ENCODE data around the gene COMMD3.
A peak's percentile ranks its signal among the peaks of the same experiment; 100 is the strongest.
"Not testable (repeated sequence)": the region's sequence is repeated elsewhere in the genome, so short reads cannot be mapped to it uniquely, and the experiment has no call there.

COMMD3 gene

DNA sequence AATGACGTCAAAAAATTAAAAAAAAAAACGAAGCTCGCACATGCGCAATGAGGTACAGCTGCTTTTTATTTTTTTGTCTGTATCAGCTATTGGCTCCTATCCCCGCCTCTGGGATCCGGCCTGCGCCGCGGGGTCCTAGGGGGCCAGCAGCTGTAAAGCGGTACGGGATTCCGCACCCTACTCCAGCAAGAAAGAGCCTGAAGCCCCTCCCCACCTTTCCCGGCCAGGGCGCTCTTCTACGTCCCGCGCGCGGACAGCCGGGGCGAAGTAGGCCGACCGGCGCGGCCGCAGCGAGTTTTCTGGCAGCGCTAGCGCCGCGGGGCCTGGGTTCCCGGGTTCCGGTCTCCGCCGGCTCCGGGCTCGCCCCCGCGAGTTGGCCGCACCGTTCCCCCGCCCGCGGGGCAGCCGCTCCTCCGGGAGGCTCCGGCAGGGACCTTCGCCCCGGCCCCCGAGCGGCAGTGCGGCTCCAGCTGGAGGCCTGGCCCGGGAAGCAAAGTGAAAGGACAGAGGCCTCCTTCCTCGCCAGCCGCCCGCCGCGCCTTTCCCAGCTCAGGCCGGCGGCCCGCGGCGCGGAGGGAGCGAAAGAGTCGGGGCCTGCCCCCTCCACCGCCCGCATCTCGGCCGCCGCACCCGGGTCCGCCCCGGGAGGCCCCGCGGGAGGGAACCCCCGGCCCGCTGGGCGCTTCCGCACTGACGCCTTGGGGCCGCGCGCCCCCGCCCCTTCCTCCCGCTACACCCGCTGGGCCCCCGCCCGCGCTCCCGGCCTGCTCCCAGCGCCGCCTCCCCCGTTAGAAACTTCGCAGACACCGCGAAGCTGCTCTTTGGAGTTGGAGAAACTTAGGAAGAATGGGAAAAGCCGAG, 24.4 kb downstream of the COMMD3 start:
- peak; percentile 87 for DNase-seq

GRCh38 chr10:22341190-22341925, 25.2 kb downstream of the COMMD3 start:
- no peak for DNase-seq

GRCh38 chr10:22341926-22342196, 25.7 kb downstream of the COMMD3 start:
- no peak for DNase-seq

DNA sequence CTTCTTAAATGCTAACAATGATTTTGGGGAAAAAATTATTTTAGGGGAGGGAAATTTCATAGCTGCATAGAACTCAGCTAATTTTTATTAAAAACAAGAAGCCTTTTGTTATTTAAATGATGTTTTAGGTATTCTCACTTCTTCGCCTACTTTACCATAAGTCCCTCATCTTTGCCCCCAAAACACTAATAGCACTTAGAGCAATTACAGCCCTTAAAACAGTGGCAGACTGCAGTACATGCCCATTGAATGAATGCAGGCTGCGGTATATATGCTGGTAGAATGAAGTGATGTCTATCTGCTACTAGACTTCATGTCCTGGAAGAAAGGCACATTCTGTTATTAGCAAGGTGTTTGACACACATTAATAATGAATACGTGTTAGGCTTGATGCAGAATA, 26.2 kb downstream of the COMMD3 start:
- no peak for DNase-seq

- no peak for DNase-seq
Measured at GRCh38 chr10:22343731-22344130, 27.5 kb downstream of the COMMD3 start.

DNA sequence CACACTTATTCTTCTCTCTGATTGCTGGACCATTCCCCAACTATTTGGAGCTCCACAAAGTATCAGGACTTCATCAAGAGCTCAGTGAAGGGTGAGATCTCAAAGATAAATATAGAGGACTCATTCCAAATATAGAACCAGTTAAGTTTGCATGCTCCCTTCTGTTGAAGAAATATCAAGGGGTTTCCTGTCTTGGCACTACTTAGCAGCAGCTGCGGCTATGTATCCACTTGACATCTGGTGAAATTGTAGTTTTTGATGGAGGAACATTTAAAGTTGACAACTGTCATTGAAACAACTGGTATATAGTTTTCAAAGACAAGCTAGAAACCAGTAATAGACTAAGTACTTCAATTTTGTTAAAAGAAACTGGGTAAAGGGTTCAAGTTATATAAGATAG, 28.1 kb downstream of the COMMD3 start:
- no peak for DNase-seq

DNA sequence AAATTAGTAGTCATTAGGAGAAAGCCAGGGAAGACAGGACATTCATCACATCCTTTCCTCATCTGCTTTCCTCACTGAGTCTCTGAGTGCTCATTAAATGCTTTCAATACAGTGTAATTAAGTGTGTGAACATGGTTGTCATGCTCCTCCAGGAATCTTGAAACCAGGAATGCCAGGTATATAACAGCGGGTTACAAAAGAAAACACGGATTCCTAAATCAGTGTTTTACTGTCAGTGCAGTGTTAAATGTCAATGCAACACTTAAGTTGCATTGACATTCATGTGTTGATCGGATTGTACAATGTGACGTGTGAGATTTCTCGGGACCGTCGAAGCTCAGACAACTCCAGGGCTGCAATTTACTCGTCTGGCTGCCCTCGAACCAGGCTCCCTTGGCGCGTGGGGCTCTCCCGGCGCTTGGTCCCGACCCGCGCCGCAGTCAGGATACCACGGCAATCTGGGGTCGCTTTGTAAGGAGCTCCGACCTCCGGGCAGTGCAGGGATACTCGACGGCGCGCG, 28.7 kb downstream of the COMMD3 start:
- no peak for DNase-seq

- peak; percentile 58 for DNase-seq
Measured at GRCh38 chr10:22345301-22346095, 29.3 kb downstream of the COMMD3 start, which contains the start of gene SPAG6. Gene SPAG6, plus strand, starts transcription at chr10:22345496. Its CDS starts 116 bp downstream, at chr10:22345612.

GRCh38 chr10:22346096-22346661, 30.0 kb downstream of the COMMD3 start:
- no peak for DNase-seq

- no peak for DNase-seq
Measured at GRCh38 chr10:22349755-22350154, 33.6 kb downstream of the COMMD3 start.

DNA sequence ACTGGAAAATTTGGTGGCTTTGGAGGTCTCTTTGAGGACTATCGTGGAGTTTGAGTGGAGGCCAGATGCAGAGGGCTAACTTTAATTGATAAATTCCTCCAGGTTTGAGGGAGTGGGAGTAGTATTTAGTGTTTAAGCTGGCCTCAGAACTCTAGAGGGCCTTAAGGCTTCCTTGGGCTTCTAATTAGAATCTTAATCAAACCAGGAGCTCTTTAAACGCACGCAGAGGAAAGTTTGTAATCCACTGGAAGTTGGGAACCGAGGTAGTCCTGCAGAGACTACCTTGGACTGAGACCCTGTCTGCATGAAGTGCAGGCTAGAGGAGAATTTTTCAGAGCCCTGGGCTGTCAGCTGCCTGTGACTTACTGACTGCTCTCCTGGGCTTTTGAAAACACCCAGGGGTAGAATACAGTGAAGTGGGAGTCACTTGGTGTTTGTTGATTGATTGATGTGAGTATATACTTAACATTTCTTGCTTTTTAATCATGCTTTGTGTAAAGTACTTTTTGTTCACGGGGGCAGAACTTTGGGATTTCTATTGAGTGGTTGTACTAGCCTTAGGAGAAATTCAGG, 35.0 kb downstream of the COMMD3 start:
- DNase-seq, result no peak

DNA sequence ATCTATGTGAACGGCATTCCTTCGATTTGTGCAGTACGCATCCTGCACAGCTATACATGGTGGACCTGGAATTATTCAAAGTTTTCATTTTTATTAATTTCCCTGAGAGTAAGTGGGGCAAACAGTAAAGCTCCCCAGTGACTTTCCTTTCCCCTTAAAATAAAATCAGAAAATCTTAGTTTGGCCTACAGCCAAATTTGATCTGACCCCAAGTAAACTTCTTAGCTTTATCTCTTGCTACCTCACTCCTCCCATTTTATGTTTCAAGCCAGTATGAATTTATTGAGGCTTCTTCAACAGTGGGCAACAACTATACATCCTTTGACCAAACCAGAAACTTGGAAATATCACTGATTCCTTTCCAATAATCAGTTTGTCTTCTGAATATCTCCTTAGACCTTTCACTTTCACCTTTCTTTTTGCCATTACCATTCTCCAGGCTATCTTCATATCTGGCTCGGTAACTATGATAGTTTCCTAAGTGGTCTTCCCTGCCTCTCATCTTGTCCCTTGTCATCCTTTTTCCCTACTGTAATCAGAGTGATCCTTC, 40.2 kb downstream of the COMMD3 start:
- no peak for DNase-seq

GRCh38 chr10:22357770-22358169, 41.6 kb downstream of the COMMD3 start:
- DNase-seq, result not testable (repeated sequence)

DNA sequence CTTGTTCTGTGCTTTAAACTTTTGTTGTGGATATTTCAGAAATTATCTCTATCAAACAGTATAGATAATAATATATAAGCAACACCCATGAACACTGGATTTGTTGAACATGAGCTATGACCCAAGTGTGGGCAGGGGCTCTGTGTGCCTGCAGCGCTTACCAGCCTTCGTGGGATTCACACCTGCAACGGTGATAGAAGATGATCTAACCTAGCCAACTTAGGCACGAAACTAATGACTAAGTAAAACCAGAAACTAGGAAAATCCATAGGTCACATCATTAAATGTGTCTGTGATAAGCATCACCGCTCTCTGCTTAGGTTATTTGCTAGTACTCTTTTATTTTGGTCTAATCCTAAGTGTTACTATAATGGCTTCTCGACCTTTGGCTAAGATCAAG, 47.1 kb downstream of the COMMD3 start:
- DNase-seq, result no peak

DNA sequence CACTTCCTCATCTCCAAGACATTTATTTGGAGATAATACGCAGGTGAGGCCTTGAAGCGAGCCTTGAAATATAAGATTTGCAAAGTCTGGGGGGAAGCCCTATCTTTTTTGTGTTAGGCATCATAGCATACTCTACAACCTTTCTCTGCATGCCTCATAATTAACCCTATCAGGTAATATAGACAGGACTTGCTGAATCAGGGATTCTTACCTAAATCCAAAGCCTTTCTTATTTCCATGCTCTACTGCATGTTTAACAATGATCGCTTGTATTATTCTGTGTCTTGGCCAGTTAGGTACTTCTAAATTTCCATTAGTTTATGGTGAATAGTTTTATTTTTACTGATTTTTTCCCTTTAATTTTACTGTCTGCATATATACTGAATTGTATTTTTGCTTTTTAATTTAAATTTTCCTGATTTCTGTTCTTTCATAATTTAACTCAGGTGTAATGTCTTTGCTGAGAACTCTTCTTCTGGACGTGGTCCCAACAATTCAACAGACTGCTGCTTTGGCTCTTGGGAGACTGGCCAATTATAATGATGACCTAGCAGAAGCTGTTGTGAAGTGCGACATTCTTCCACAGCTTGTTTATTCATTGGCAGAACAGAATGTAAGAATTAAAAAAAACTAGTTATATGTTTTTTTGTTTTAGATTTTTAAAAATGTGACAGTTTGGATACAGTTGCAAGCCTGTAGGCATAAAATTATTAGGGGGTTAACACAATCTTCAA, 48.4 kb downstream of the COMMD3 start:
- DNase-seq, result no peak

DNA sequence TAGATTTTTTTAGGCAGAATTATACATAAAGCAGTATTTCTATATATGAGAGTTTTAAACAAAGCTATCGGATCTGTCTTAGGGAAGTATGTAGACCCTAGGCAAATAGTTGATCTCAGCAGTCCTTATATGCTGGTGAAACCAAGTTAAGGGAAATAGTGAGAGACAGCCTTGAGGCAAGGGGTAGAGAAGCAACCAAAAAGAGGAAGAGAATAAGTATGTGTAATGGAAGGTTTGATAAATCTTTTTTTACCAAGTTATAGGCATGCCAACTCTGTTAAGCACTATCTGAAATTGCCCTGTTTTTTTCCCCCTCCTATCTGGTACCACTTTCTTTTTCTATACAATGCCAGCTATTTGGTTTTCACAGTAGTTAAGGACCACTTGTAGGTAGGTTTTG, 49.0 kb downstream of the COMMD3 start:
- no peak for DNase-seq

GRCh38 chr10:22365644-22366434, 49.7 kb downstream of the COMMD3 start:
- DNase-seq, result no peak

DNA sequence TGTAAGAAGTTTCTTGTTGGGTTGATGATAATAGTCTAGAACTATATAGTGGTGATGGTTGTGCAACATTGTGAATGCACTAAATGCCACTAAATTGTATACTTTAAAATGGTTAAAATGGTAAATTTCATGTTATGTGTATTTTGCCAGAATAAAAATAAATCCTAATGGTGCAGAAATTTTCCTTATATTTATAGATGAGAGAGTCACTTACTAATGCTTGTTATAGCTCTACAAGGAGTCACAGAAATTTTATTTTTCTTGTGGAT, 50.2 kb downstream of the COMMD3 start:
- DNase-seq, result no peak

GRCh38 chr10:22366771-22367170, 50.6 kb downstream of the COMMD3 start:
- DNase-seq, result no peak

- DNase-seq, result no peak
Measured at GRCh38 chr10:22367471-22367870, 51.3 kb downstream of the COMMD3 start.

DNA sequence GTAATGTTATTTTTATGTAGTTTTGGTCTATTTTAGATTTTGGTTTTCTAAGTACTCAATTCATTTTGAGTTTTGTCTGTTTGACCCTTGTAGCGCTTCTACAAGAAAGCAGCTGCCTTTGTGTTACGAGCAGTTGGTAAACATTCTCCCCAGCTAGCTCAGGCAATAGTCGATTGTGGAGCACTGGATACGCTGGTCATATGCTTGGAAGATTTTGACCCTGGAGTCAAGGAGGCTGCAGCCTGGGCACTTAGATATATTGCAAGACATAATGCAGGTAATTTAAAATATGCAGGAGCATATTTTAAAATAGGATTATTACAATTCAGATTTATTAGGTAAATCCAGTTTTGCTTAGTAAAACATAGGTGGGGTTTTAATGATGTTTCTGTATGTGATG, 52.2 kb downstream of the COMMD3 start:
- DNase-seq, result no peak

Data from NCI-H1092 treated with DMSO at 0.1 percent for 48 hours (cell line).